ENCODE data around the gene UXT.
"Not testable (repeated sequence)": the region's sequence is repeated elsewhere in the genome, so short reads cannot be mapped to it uniquely, and the experiment has no call there.

Gene UXT

GRCh38 chrX:47614618-47615017, 44.4 kb downstream of the UXT start:
- DNase-seq (ENCODE audit: low read depth) = no peak

DNA sequence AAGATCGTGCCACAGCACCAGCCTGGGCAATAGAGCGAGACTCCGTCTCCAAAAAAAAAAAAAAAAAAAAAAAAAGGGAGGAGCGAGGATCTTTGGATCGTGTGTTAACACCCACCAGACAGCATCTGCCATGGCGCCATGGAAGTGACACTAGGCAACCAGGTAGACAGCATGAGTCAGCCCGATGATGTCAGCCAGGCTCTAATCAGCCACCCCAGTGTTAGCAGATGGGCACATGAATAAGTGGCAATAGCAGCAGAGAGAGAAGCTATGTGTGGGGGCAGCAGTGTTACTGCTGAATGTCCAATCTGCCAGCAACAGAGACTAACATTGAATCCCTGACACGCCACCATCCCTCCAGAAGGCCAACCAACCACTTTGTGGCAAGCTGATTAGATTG, 45.9 kb downstream of the UXT start:
- no peak for DNase-seq (ENCODE audit: low read depth)

GRCh38 chrX:47612418-47612817, 46.6 kb downstream of the UXT start:
- no peak for DNase-seq (ENCODE audit: low read depth)

- DNase-seq (ENCODE audit: low read depth) = no peak
These were observed 47.1 kb downstream of the UXT start for GRCh38 chrX:47611926-47612325.

GRCh38 chrX:47611489-47611888, 47.5 kb downstream of the UXT start:
- no peak for DNase-seq (ENCODE audit: low read depth)

DNA sequence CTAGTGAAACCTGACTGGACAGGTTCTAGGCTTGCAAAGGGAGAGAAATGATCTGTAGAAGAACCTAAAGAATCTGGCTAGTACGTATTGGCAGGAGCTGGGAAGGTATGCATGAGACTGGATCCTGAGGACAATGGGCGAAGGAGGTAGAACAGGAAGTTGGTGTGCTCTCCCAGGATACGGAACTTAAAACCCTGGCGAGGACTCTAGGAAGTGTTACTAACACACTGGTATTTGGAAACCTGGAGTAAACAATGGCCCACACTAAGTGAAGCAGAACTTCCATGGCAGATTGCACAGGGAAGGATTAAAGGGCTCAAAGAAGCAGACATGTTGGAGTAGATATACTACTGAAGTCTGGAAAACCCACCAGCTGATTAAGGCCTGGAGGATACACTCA, 48.5 kb downstream of the UXT start:
- no peak for DNase-seq (ENCODE audit: low read depth)

- no peak for DNase-seq (ENCODE audit: low read depth)
These were observed 50.7 kb downstream of the UXT start for GRCh38 chrX:47608130-47608810.

DNA sequence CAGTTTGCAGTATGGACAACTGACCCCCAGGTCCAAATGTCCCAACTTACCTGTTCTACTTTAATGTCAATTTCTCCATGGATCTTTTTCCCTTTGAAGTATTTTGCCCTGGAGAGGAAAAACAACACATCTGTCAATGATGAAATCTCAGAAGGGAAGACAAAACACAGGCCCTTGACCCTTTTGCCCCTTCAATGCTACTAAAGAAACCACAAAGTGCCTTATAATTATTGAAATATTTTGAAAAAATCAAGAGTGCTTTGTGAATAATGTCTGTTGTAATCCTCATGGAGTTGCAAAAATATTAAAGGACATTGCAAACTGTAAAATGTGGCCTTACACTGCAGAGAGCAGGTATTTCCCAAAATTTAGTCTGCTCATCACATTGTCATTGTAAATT, 51.9 kb downstream of the UXT start:
- DNase-seq (ENCODE audit: low read depth) = no peak

DNA sequence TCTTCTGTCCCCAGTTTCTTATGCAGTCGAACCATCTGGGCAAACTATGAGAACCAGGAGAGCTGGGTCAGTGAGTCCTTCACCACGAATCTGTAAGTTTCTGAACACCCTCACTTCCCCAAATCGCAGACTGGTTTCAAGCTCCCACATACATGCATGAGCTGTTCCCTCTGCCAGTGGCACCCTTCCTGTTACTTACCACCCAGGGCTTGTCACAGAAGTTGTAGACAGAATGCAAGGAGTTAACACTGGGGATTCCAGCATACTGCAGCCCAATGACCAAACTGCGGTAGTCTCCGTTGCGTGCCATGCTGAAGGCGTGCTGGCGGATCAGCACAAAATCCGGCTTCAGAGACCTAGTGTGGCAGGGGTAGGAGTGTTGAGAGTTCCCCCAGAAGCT, 54.0 kb downstream of the UXT start:
- no peak for DNase-seq (ENCODE audit: low read depth)

DNA sequence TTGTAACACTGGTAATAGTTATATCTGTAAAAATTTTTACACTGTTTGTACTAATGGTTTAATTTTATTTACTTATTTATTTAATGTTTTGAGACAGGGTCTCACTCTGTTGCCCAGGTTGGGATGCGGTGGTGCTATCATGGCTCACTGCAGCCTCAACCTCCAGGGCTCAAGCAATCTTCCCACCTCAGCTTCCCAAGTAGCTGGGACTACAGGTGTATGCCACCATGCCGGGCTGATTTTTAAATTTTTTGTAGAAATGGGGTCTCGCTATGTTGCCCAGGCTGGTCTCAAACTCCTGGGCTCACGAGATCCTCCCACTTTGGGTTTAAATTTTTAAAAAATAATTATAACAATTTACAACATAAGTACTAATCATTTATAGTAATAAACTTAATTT, 55.9 kb downstream of the UXT start:
- DNase-seq (ENCODE audit: low read depth) = not testable (repeated sequence)

Data from activated T-helper 1 cell treated with Interleukin-2 at 50 U/mL for 16 hours (primary cell).